A549 treated with AZD9567 at 1 μM for 4 hours (cell line): ENCODE measurements around the gene UBE2QL1. TPM values are rescaled to one million over a fixed set of nuclear protein-coding genes. Genes with fewer than 3 reads are reported as not detected.

Source experiments
- total RNA-seq: library from RNA; stranded (reverse); fragments of 200-300 nt; extraction: Qiagen RNA extraction; gene quantifications from 5 replicates; pipeline ENCODE4 v1.2.3, GENCODE V29; 2022; ENCODE audit not compliant: insufficient read depth

Gene UBE2QL1, protein sequence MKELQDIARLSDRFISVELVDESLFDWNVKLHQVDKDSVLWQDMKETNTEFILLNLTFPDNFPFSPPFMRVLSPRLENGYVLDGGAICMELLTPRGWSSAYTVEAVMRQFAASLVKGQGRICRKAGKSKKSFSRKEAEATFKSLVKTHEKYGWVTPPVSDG
- total RNA-seq = 0.74 to 1.8 TPM (median 1.6 TPM) in 5 replicates

DNA sequence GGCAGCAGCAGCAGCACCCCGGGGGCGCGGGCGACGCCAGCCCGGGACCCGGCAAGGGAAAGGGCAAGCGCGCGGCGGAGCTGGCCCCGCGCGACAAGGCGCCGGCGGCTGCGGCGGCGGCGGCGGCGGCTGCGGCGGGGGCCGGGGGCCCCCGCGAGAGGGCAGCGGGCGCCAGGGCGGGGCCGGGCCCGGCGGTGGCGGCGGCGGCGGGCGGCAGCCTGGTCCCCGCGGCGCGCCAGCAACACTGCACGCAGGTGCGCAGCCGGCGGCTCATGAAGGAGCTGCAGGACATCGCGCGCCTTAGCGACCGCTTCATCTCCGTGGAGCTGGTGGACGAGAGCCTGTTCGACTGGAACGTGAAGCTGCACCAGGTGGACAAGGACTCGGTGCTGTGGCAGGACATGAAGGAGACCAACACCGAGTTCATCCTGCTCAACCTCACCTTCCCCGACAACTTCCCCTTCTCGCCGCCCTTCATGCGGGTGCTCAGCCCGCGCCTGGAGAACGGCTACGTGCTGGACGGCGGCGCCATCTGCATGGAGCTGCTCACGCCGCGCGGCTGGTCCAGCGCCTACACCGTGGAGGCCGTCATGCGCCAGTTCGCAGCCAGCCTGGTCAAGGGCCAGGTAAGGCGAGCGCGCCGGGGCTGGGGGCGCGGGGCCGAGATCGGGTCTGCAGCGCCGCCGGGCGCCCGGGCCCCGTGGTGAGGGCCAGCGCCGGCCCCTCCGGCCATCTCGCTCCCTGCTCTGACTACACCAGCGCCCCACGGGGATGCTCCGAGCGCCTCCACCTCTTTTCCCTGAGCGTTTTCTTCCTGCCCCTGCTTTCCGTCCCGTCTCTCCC is at the start of gene UBE2QL1:
Gene UBE2QL1, plus strand, starts transcription at position 238 of the 843 bp plus-strand sequence. Its CDS starts 35 bp downstream, at position 273.

Other genes with a start within 250 kb of the UBE2QL1 start
- 69.4 to 125 TPM (median 76.9 TPM) in 5 replicates for gene MED10, start 70.3 kb upstream of the UBE2QL1 start, total RNA-seq
- 98.1 to 111 TPM (median 99.7 TPM) in 5 replicates for gene NSUN2, start 184.2 kb downstream of the UBE2QL1 start, total RNA-seq
- gene SRD5A1, start 184.6 kb downstream of the UBE2QL1 start, total RNA-seq = 21.8 to 34.3 TPM (median 31.0 TPM) in 5 replicates